B cell (primary cell): ENCODE results near the gene ATPAF2. TPM values are rescaled to one million over a fixed set of nuclear protein-coding genes. Genes with fewer than 3 reads are reported as not detected.

Experiments
- ATAC-seq: fragments of 200-7000 bp; cut with Tn5 transposase; one replicate; pipeline ENCODE4 v1.10.0; 2021; ENCODE audit warnings: low read depth, mild to moderate bottlenecking, moderate number of reproducible peaks, moderate library complexity
- CTCF ChIA-PET: fragments of 350-600 bp; sonication (Branson Sonifier 250); formaldehyde crosslinking; loops from one replicate; lab custom pipeline; 2021; ENCODE audit warnings: antibody characterized with exemption, inconsistent platforms; lab: Charles Lee
- POLR2A ChIA-PET: fragments of 350-600 bp; sonication (Branson Sonifier 250); formaldehyde crosslinking; loops from one replicate; lab custom pipeline; 2021; ENCODE audit warnings: antibody characterized with exemption; lab: Charles Lee
- DNase-seq: peaks from one replicate; pipeline ENCODE4 v3.0.0; 2013
- H2AFZ ChIP-seq: 2 replicates; pipeline ENCODE4 v1.6.1; 2012; ENCODE audit warnings: mild to moderate bottlenecking, low read depth, low read length; ENCODE audit not compliant: insufficient read depth, poor library complexity, severe bottlenecking
- H3K27ac ChIP-seq, 2 donors: 1 replicate in 1 of 2; 2 replicates in 1 of 2; pipeline ENCODE4 v1.5.1; 2012 to 2013; ENCODE audit warnings: low read length in 2 of 2, mild to moderate bottlenecking in 2 of 2, moderate library complexity in 1 of 2
- H3K27me3 ChIP-seq, 4 experiments: fragments of 200-600 bp in 1 of 4; sonication (generic) in 1 of 4; replicated peaks in 1 of 4; 1 replicate in 2 of 4; 2 replicates in 2 of 4; pipeline versions ENCODE4 v1.6.1 to v1.7.0; 2013 to 2016; ENCODE audit warnings: low read length in 3 of 4, mild to moderate bottlenecking in 2 of 4, mixed read lengths in 1 of 4, moderate library complexity in 1 of 4; ENCODE audit not compliant: insufficient read depth in 4 of 4, control insufficient read depth in 3 of 4; ENCODE audit errors: control extremely low read depth in 1 of 4
- H3K36me3 ChIP-seq, 2 experiments: replicated peaks in 1 of 2; 1 replicate in 1 of 2; 2 replicates in 1 of 2; pipeline versions ENCODE4 v1.6.1 to v1.7.1; 2013; ENCODE audit warnings: low read length in 1 of 2; ENCODE audit not compliant: insufficient read depth in 2 of 2, control insufficient read depth in 1 of 2; ENCODE audit errors: control extremely low read depth in 1 of 2, extremely low read depth in 1 of 2
- H3K4me1 ChIP-seq, 2 donors: fragments of 200-600 bp in 1 of 2; sonication (generic) in 1 of 2; 1 replicate in 1 of 2; 2 replicates in 1 of 2; pipeline versions ENCODE4 v1.5.1 to v1.6.1; 2013 to 2017; ENCODE audit warnings: low read length in 2 of 2; ENCODE audit not compliant: control insufficient read depth in 2 of 2, insufficient read depth in 2 of 2
- H3K4me2 ChIP-seq: replicated peaks from 2 replicates; pipeline ENCODE3; 2012; ENCODE audit warnings: mild to moderate bottlenecking, low read depth, low read length; ENCODE audit not compliant: poor library complexity, severe bottlenecking
- H3K4me3 ChIP-seq, 5 experiments: fragments of 200-600 bp in 1 of 5; sonication (generic) in 1 of 5; 1 replicate in 3 of 5; 2 replicates in 2 of 5; pipeline versions ENCODE4 v1.5.1 to v1.7.0; 2011 to 2016; ENCODE audit warnings: low read length in 4 of 5, mild to moderate bottlenecking in 4 of 5, low read depth in 2 of 5, control low read depth in 1 of 5, moderate library complexity in 1 of 5; ENCODE audit not compliant: insufficient read depth in 1 of 5; ENCODE audit errors: control extremely low read depth in 1 of 5, extremely low read depth in 1 of 5
- H3K79me2 ChIP-seq: fragments of 200-600 bp; sonication (generic); one replicate; pipeline ENCODE4 v1.6.0; 2016; ENCODE audit warnings: low read length; ENCODE audit not compliant: control insufficient read depth, insufficient read depth
- H3K9ac ChIP-seq: fragments of 200-600 bp; sonication (generic); 2 replicates; pipeline ENCODE4 v1.6.1; 2017; ENCODE audit warnings: mild to moderate bottlenecking, low read length, moderate library complexity
- H3K9me3 ChIP-seq, 3 donors: one replicate each; pipeline versions ENCODE4 v1.6.1 to v1.7.1; 2013; ENCODE audit warnings: low read length in 2 of 3; ENCODE audit not compliant: control insufficient read depth in 2 of 3, insufficient read depth in 1 of 3; ENCODE audit errors: control extremely low read depth in 1 of 3
- H4K20me1 ChIP-seq: 2 replicates; pipeline ENCODE4 v1.6.0; 2012; ENCODE audit warnings: mild to moderate bottlenecking, low read length; ENCODE audit not compliant: insufficient read depth, control insufficient read depth, poor library complexity, severe bottlenecking
- H3K27ac Mint-ChIP-seq: one replicate; pipeline ENCODE4 v1.8.0; 2021; ENCODE audit warnings: mixed read lengths
- H3K27me3 Mint-ChIP-seq: one replicate; pipeline ENCODE4 v1.8.0; 2021; ENCODE audit warnings: mixed read lengths
- H3K4me1 Mint-ChIP-seq: one replicate; pipeline ENCODE4 v1.8.0; 2021; ENCODE audit warnings: mixed read lengths
- H3K4me3 Mint-ChIP-seq: one replicate; pipeline ENCODE4 v1.8.0; 2021; ENCODE audit warnings: mixed read lengths
- H3K9me3 Mint-ChIP-seq: one replicate; pipeline ENCODE4 v1.8.0; 2022; ENCODE audit warnings: mixed read lengths; ENCODE audit not compliant: insufficient read depth
- CTCF ChIP-seq: fragments of 200-600 bp; IDR thresholded peaks from one replicate; pipeline ENCODE4 v1.8.0; 2022; ENCODE audit warnings: antibody characterized with exemption, mild to moderate bottlenecking
- EZH2 ChIP-seq: IDR thresholded peaks from 2 replicates; pipeline ENCODE4 v1.6.1; 2012; ENCODE audit warnings: borderline replicate concordance, low read depth, mild to moderate bottlenecking, moderate library complexity, low read length; ENCODE audit not compliant: insufficient read depth, poor library complexity, severe bottlenecking
- WGBS: methylation state at CpG from one replicate; pipeline ENCODE4 v1.1.5; 2013; ENCODE audit warnings: missing lambda C conversion rate; ENCODE audit not compliant: insufficient coverage; 5-methylcytosine and 5-hydroxymethylcytosine counted together
- intact Hi-C: fragments of 100-400 bp; cut with micrococcal nuclease; formaldehyde crosslinking; loops from one replicate; pipeline ENCODE4 v1.10.0; 2022
- polyA plus RNA-seq: library from polyadenylated mRNA; depleted of rRNA; stranded (reverse); fragments of >200 nt; gene quantifications from 2 replicates; pipeline ENCODE4 v1.2.3, GENCODE V29; 2012
- total RNA-seq, 2 donors: library from RNA; stranded (reverse); fragments of 120-200 nt in 1 of 2; gene quantifications; 1 replicate in 1 of 2; 2 replicates in 1 of 2; pipeline versions ENCODE4 v1.2.3 to v1.2.4, GENCODE V29; 2013 to 2022

Gene ATPAF2
- total and polyA plus RNA-seq, 2 donors (not counting 1 experiment from before 2014, with no cell fraction given) = 60.5 to 73.5 TPM

- POLR2A ChIA-PET = no interaction called here
Observed at GRCh38 chr17:18045691-18046350, 6.9 kb upstream of the ATPAF2 start.

More at GRCh38 chr17:18045691-18046350, 6.9 kb upstream of the ATPAF2 start:
- TF ChIP-seq EZH2 (no peak), CTCF (no peak)
- ATAC-seq (no peak), DNase-seq (no peak)
- Mint-ChIP-seq H3K9me3 (no peaks in the 10 kb centered on the region), H3K4me1 (peaks cover 18% of the 10 kb centered on the region), H3K4me3 (no peak overlapping the region), H3K27ac (no peak overlapping the region), H3K27me3 (no peaks in the 10 kb centered on the region)
- Histone ChIP-seq H3K4me3 (no peak overlapping the region), H3K4me1 (peaks cover 4 to 9% of the 10 kb centered on the region in 2 donors), H3K36me3 (peaks cover 0 to 8% of the 10 kb centered on the region in 2 experiments), H3K27ac (no peak overlapping the region), H4K20me1 (peaks cover 12% of the 10 kb centered on the region), H3K9ac (no peak overlapping the region), H3K4me2 (no peak overlapping the region), H3K27me3 (no peaks in the 10 kb centered on the region), H2AFZ (no peak overlapping the region), H3K79me2 (peaks cover 32% of the 10 kb centered on the region), H3K9me3 (no peaks in the 10 kb centered on the region)
- WGBS = 89% methylated on average over 3 of the region's 3 CpGs
- intact Hi-C loops = no loop called here
- CTCF ChIA-PET = interaction anchor here (0.9 kb wide), 1 partner anchor 18 kb away, joined by 6 read pairs; no protein-coding TSS in a partner anchor
